ENCODE data around the gene INTS6. TPM values are rescaled to one million over a fixed set of nuclear protein-coding genes. Genes with fewer than 3 reads are reported as not detected.

The INTS6 gene
- total RNA-seq, 1 experiment from 2014 or later, result 78.5 TPM

- no TSS peak for BruUV-seq (replicated peaks)
- TF ChIP-seq CTCF (IDR thresholded peaks at IDR 0.05; ENCODE audit: unreplicated experiment), result no peak
- H3K27me3 Mint-ChIP-seq (ENCODE audit: insufficient read depth, unreplicated experiment), result no peaks in the 10 kb centered on the region
- CTCF ChIA-PET, result no interaction called here
- H3K27ac Mint-ChIP-seq (ENCODE audit: low read depth, unreplicated experiment), result no peak overlapping the region
- POLR2A ChIA-PET, result no interaction called here
- peaks cover 9% of the 10 kb centered on the region for H3K4me1 Mint-ChIP-seq (ENCODE audit: insufficient read depth, unreplicated experiment)
- intact Hi-C loops (cut with micrococcal nuclease), result no loop called here
- DNase-seq (ENCODE audit: unreplicated experiment), result no peak
- no peaks in the 10 kb centered on the region for H3K9me3 Mint-ChIP-seq (ENCODE audit: unreplicated experiment)
- no peak overlapping the region for H3K4me3 Mint-ChIP-seq (ENCODE audit: unreplicated experiment)
- H3K36me3 Mint-ChIP-seq (ENCODE audit: insufficient read depth, unreplicated experiment), result peaks cover 39% of the 10 kb centered on the region
These were observed 82.0 kb downstream of the INTS6 start for GRCh38 chr13:51370811-51371210.

- CTCF ChIA-PET, result interaction anchor here (0.6 kb wide), 1 partner anchor 1020 kb away, joined by 4 read pairs; no protein-coding TSS in a partner anchor
- BruUV-seq (replicated peaks), result no TSS peak
- H3K27ac Mint-ChIP-seq (ENCODE audit: low read depth, unreplicated experiment), result peak overlapping the region; percentile 13
These were observed 82.7 kb downstream of the INTS6 start for GRCh38 chr13:51370116-51370515.

GRCh38 chr13:51364404-51365008 lies 88.3 kb downstream of the INTS6 start:
- intact Hi-C loops (cut with micrococcal nuclease), result no loop called here
- Mint-ChIP-seq H3K9me3 (ENCODE audit: unreplicated experiment) (no peaks in the 10 kb centered on the region), H3K27me3 (ENCODE audit: insufficient read depth, unreplicated experiment) (no peaks in the 10 kb centered on the region), H3K27ac (ENCODE audit: low read depth, unreplicated experiment) (no peak overlapping the region), H3K4me3 (ENCODE audit: unreplicated experiment) (no peak overlapping the region), H3K36me3 (ENCODE audit: insufficient read depth, unreplicated experiment) (peaks cover 80% of the 10 kb centered on the region), H3K4me1 (ENCODE audit: insufficient read depth, unreplicated experiment) (no peaks in the 10 kb centered on the region)
- no TSS peak for BruUV-seq (replicated peaks)
- no peak for TF ChIP-seq CTCF (IDR thresholded peaks at IDR 0.05; ENCODE audit: unreplicated experiment)
- ChIA-PET CTCF (interaction anchor here (1.1 kb wide), 1 partner anchor 433 kb away, joined by 3 read pairs; no protein-coding TSS in a partner anchor), POLR2A (interaction anchor here (1.4 kb wide), 1 partner anchor 16 kb away, joined by 3 read pairs; no protein-coding TSS in a partner anchor)
- DNase-seq (ENCODE audit: unreplicated experiment), result no peak

More at GRCh38 chr13:51370116-51370515, 82.7 kb downstream of the INTS6 start:
- Mint-ChIP-seq H3K4me1 (ENCODE audit: insufficient read depth, unreplicated experiment) (peaks cover 9% of the 10 kb centered on the region), H3K27me3 (ENCODE audit: insufficient read depth, unreplicated experiment) (no peaks in the 10 kb centered on the region), H3K36me3 (ENCODE audit: insufficient read depth, unreplicated experiment) (peaks cover 46% of the 10 kb centered on the region), H3K4me3 (ENCODE audit: unreplicated experiment) (no peak overlapping the region), H3K9me3 (ENCODE audit: unreplicated experiment) (no peaks in the 10 kb centered on the region)
- intact Hi-C loops (cut with micrococcal nuclease), result no loop called here
- peak; percentile 69 for DNase-seq (ENCODE audit: unreplicated experiment)
- POLR2A ChIA-PET, result interaction anchor here (1.2 kb wide), 1 partner anchor 10 kb away, joined by 3 read pairs; no protein-coding TSS in a partner anchor
- no peak for TF ChIP-seq CTCF (IDR thresholded peaks at IDR 0.05; ENCODE audit: unreplicated experiment)

- intact Hi-C loops (cut with micrococcal nuclease), result no loop called here
- Mint-ChIP-seq H3K27ac (ENCODE audit: low read depth, unreplicated experiment) (no peak overlapping the region), H3K27me3 (ENCODE audit: insufficient read depth, unreplicated experiment) (no peaks in the 10 kb centered on the region), H3K36me3 (ENCODE audit: insufficient read depth, unreplicated experiment) (peaks cover 72% of the 10 kb centered on the region), H3K9me3 (ENCODE audit: unreplicated experiment) (no peaks in the 10 kb centered on the region), H3K4me1 (ENCODE audit: insufficient read depth, unreplicated experiment) (no peaks in the 10 kb centered on the region), H3K4me3 (ENCODE audit: unreplicated experiment) (no peak overlapping the region)
- BruUV-seq (replicated peaks), result no TSS peak
- ChIA-PET POLR2A (interaction anchor here (1.4 kb wide), 1 partner anchor 16 kb away, joined by 3 read pairs; no protein-coding TSS in a partner anchor), CTCF (interaction anchor here (1.1 kb wide), 1 partner anchor 434 kb away, joined by 3 read pairs; no protein-coding TSS in a partner anchor)
- no peak for TF ChIP-seq CTCF (IDR thresholded peaks at IDR 0.05; ENCODE audit: unreplicated experiment)
- DNase-seq (ENCODE audit: unreplicated experiment), result no peak
These were observed 89.2 kb downstream of the INTS6 start for GRCh38 chr13:51363625-51364024.
